PC-9 (cell line): ENCODE measurements around the gene SPTBN5.

Source experiments
- EZH2 ChIP-seq: fragments of 200-600 bp; sonication (generic); IDR thresholded peaks from 2 replicates; pipeline ENCODE4 v1.8.0; 2017; ENCODE audit warnings: antibody characterized with exemption, low read depth
- TF ChIP-seq, protein P1 (sequence below): fragments of 200-600 bp; sonication (generic); conservative IDR thresholded peaks from 2 replicates; pipeline ENCODE4 v1.6.1; 2017; ENCODE audit warnings: mixed run types, antibody characterized with exemption, mild to moderate bottlenecking, moderate library complexity

DNA sequence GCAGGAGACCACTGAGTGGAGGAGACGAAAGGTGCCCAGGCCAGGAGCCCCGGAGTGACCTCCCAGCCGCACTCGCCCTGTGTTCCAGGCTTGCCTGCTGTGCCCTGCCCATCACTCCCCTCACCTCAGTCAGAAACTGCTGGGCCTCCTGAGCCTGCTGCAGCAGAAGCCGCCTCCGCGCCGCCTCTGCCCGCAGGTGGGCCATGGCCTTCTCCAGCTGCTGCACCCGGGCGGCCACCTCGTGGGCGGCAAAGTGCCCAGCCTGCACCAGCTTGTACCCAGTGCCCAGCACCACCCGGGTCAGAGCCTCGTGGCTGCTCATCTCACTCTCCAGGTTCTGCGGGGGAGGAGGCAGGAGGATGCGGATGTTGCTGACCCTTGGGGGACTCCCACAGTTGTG lies 37.6 kb downstream of the SPTBN5 start:
- TF ChIP-seq, protein P1, sequence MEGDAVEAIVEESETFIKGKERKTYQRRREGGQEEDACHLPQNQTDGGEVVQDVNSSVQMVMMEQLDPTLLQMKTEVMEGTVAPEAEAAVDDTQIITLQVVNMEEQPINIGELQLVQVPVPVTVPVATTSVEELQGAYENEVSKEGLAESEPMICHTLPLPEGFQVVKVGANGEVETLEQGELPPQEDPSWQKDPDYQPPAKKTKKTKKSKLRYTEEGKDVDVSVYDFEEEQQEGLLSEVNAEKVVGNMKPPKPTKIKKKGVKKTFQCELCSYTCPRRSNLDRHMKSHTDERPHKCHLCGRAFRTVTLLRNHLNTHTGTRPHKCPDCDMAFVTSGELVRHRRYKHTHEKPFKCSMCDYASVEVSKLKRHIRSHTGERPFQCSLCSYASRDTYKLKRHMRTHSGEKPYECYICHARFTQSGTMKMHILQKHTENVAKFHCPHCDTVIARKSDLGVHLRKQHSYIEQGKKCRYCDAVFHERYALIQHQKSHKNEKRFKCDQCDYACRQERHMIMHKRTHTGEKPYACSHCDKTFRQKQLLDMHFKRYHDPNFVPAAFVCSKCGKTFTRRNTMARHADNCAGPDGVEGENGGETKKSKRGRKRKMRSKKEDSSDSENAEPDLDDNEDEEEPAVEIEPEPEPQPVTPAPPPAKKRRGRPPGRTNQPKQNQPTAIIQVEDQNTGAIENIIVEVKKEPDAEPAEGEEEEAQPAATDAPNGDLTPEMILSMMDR = no peak
- no peak for TF ChIP-seq EZH2
